Measurements from ENCODE around the gene PRTG. TPM values are rescaled to one million over a fixed set of nuclear protein-coding genes. Genes with fewer than 3 reads are reported as not detected.

Gene PRTG
- total RNA-seq, 1 donor from 2014 or later = 334 TPM

- Mint-ChIP-seq H3K4me1 (peaks cover 15% of the 10 kb centered on the region), H3K36me3 (ENCODE audit: low read depth) (peaks cover 25% of the 10 kb centered on the region), H3K27ac (ENCODE audit: unreplicated experiment) (no peak overlapping the region), H3K4me3 (no peak overlapping the region), H3K9me3 (no peaks in the 10 kb centered on the region), H3K27me3 (ENCODE audit: low read depth) (no peaks in the 10 kb centered on the region)
- no peak for TF ChIP-seq CTCF (conservative IDR thresholded peaks at IDR 0.05)
- no peak for DNase-seq (ENCODE audit: low read depth, low spot score)
These were observed 112.1 kb downstream of the PRTG start for GRCh38 chr15:55630858-55631257.

- Mint-ChIP-seq H3K27ac (ENCODE audit: unreplicated experiment) (no peak overlapping the region), H3K4me1 (peaks cover 15% of the 10 kb centered on the region), H3K27me3 (ENCODE audit: low read depth) (no peaks in the 10 kb centered on the region), H3K4me3 (no peak overlapping the region), H3K36me3 (ENCODE audit: low read depth) (peaks cover 25% of the 10 kb centered on the region), H3K9me3 (no peaks in the 10 kb centered on the region)
- no peak for TF ChIP-seq CTCF (conservative IDR thresholded peaks at IDR 0.05)
- DNase-seq (ENCODE audit: low read depth, low spot score) = no peak
These were observed 114.6 kb downstream of the PRTG start for GRCh38 chr15:55628369-55628730.

GRCh38 chr15:55627730-55628368, 115.1 kb downstream of the PRTG start:
- H3K4me3 Mint-ChIP-seq = peak overlapping the region; percentile 10
- H3K4me1 Mint-ChIP-seq = peaks cover 15% of the 10 kb centered on the region
- DNase-seq (ENCODE audit: low read depth, low spot score) = no peak
- peak overlapping the region; percentile 39 for H3K27ac Mint-ChIP-seq (ENCODE audit: unreplicated experiment)
- H3K9me3 Mint-ChIP-seq = no peaks in the 10 kb centered on the region
- TF ChIP-seq CTCF (conservative IDR thresholded peaks at IDR 0.05) = no peak
- no peaks in the 10 kb centered on the region for H3K27me3 Mint-ChIP-seq (ENCODE audit: low read depth)
- peaks cover 24% of the 10 kb centered on the region for H3K36me3 Mint-ChIP-seq (ENCODE audit: low read depth)

- peaks cover 3% of the 10 kb centered on the region for H3K4me1 Mint-ChIP-seq
- no peak overlapping the region for H3K4me3 Mint-ChIP-seq
- DNase-seq (ENCODE audit: low read depth, low spot score) = no peak
- H3K36me3 Mint-ChIP-seq (ENCODE audit: low read depth) = peaks cover 20% of the 10 kb centered on the region
- TF ChIP-seq CTCF (conservative IDR thresholded peaks at IDR 0.05) = no peak
- no peak overlapping the region for H3K27ac Mint-ChIP-seq (ENCODE audit: unreplicated experiment)
- H3K9me3 Mint-ChIP-seq = no peaks in the 10 kb centered on the region
- H3K27me3 Mint-ChIP-seq (ENCODE audit: low read depth) = no peaks in the 10 kb centered on the region
These were observed 123.2 kb downstream of the PRTG start for GRCh38 chr15:55619783-55620182.

- TF ChIP-seq CTCF (conservative IDR thresholded peaks at IDR 0.05) = no peak
- no peaks in the 10 kb centered on the region for H3K9me3 Mint-ChIP-seq
- H3K4me3 Mint-ChIP-seq = no peak overlapping the region
- no peaks in the 10 kb centered on the region for H3K27me3 Mint-ChIP-seq (ENCODE audit: low read depth)
- DNase-seq (ENCODE audit: low read depth, low spot score) = no peak
- peaks cover 24% of the 10 kb centered on the region for H3K36me3 Mint-ChIP-seq (ENCODE audit: low read depth)
- peak overlapping the region; percentile 70 for H3K27ac Mint-ChIP-seq (ENCODE audit: unreplicated experiment)
- peaks cover 3% of the 10 kb centered on the region for H3K4me1 Mint-ChIP-seq
These were observed 124.6 kb downstream of the PRTG start for GRCh38 chr15:55618387-55618786.

Data from neural crest cell (in vitro differentiated cells).